ENCODE results near the gene FZD4. TPM values are rescaled to one million over a fixed set of nuclear protein-coding genes. Genes with fewer than 3 reads are reported as not detected.

Gene FZD4
- total RNA-seq, 4 donors from 2014 or later = 245 to 540 (median 326) TPM

GRCh38 chr11:86949995-86950660 is 5.1 kb downstream of the FZD4 start:
- no peak for TF ChIP-seq CTCF (IDR thresholded peaks at IDR 0.05; ENCODE audit: low read depth)

DNA sequence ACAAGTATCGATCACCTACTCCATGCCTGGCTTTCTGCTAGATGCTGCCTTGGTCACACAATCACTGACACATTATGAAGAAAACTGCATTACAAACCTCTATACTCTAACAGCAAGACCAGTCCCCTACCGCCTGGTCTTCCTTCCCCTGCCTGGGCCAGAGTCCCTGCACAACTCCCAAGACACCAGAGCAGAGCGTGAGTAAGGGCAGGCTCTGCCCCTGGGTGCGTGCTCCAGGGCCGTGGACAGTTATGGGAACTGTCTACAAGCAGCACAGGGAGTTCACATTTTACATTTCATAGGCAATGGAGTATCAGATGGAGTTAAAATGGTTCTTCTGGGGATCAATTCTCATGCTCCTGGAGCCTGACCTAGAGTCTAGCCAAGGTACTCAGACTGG is 6.5 kb downstream of the FZD4 start:
- TF ChIP-seq CTCF (IDR thresholded peaks at IDR 0.05; ENCODE audit: low read depth) = no peak

DNA sequence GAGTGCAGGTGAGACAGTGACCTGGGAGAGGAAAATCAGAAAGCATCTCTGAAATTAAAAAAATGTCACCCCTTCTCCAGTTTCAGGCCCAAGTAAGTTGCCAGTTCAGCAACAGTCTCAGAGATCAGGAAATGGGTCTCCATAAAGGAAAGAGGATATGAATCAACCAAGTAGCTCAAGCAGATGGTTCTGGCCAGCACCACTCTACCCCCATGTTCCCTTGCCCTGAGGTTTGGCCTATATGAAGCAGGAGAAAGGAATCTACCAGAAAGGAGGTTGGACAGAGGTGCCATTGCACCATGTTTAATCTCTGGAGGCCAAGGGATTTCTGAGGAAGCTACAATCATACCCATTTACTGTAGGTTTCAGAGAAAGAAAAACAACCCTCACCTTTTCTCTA is 7.7 kb downstream of the FZD4 start:
- TF ChIP-seq CTCF (IDR thresholded peaks at IDR 0.05; ENCODE audit: low read depth) = no peak

DNA sequence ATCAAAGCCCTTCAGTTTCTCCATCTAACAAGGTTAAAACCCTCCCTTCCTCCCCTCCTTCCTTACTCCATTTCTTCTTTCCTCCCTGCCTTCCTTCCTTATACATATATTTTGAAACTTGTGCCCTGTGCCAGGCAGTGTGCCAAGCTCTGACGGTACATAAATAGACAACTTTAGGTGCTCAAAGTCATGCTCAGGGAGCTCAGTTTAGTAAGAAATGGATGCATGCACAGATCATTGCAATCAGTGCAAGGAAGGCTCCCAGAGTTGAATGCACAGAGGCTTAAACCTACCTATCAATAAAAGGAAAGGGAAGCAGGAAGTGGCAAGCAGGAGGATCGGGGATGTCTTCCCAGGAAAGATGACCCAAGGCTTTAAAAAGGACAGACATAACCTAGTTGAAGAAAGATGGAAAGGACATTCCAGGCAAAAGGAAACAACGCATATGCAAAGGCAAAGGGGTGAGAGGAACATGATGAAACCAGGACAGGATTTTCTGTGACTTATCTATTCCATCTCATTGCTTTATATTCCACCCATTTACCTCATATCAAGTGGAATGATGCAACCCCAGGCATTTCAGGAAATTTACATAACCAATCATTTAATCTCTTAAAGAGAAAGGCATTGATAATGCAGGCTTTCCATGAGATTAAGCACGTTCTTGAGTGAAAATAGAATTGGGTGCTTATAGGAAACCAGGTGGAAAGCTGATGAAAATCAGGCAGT is 13.2 kb downstream of the FZD4 start:
- no peak for TF ChIP-seq CTCF (IDR thresholded peaks at IDR 0.05; ENCODE audit: low read depth)

DNA sequence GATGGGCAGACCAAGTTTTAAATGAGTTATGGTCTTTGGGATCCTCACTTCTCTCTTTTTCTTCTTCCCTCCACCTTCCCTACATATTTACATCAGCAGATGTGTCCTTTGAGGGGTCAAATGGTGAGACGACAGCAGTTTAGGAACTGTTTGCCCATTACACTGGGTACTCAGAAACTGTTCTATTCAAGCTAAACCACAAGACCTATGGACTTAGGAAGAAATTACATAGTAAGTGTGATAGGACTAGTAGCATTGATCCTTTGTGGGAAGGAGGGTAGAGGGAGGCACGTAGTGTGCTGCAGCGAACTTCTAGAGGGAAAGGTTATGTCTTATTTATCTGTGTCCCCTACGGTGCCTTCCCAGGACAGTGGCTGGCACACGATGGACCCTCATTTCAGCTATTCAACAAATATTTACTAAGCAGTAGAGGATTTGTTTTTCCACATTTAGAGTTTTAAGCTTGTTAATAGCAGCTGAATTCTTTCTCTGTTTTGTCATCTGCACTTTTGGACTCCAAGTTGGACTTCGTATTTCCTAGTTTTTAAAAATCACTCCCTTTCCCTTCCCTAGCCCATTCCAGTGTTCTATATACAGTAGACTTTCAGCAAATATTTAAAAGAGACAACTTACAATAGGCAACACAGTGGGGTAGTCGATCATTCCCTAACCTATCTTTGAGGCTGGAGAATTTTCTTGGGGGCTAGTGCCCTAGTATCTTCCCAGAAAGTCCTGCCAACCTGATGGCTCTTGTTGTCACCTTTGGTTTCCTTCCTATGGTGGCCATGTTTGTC is 13.9 kb downstream of the FZD4 start:
- no peak for TF ChIP-seq CTCF (IDR thresholded peaks at IDR 0.05; ENCODE audit: low read depth)

DNA sequence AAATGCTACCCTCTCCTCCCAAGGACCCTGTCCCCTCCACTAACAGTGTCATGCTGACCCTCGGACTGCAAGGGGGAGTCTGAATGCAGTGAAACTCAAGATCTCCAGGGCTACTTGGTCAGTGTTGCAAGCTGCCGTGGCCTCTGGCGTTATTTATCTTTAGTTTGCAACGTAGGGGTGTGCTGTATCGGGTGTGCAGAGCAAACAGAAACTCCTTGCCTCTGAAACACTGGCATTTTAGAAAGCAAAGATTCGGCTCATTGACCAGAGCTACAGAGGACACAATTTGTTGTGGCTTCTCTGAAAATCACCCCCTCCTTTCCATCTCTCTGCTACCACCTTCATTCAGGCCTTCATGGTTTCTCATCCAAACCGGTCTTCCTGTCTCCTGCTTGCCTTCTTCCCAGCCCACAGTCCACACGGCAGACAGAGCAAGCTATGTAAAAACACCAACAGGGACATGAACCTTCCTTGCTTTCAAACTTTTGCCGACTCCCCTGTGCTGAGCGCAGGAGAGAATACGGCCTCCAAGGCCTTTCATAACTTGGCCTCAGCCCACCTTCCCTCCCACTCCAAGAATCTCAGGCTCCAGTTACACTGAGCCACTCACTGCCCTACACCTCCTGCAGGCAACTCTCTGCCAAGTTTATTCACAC is 14.9 kb downstream of the FZD4 start:
- no peak for TF ChIP-seq CTCF (IDR thresholded peaks at IDR 0.05; ENCODE audit: low read depth)
